ENCODE data around the gene SOX10.

The SOX10 gene

GRCh38 chr22:38016182-38017151 is 32.1 kb upstream of the SOX10 start:
- DNase-seq = no peak

GRCh38 chr22:38014083-38014482 is 29.7 kb upstream of the SOX10 start:
- no peak for DNase-seq

DNA sequence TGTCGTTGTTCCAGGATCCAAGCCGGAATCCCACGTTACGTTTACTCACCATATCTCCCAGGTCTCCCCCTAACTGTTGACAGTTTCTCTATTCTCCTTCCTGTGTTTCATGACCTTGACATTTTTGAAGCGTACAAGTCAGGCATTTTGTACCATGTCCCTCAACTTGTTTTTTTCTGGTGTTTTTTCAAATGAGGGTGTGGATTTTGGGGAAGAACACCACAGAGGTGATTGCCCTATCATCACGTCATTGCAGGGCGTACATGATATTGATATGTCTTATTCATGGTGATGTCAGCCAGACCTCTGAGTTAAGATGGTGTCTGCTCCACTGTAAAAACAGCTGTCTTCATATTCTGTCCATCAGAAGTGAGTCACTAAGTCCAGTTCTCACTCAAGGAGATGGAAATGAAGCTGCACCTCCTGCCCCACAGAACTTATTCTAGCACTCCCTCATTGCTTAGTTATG is 28.3 kb upstream of the SOX10 start:
- no peak for DNase-seq

DNA sequence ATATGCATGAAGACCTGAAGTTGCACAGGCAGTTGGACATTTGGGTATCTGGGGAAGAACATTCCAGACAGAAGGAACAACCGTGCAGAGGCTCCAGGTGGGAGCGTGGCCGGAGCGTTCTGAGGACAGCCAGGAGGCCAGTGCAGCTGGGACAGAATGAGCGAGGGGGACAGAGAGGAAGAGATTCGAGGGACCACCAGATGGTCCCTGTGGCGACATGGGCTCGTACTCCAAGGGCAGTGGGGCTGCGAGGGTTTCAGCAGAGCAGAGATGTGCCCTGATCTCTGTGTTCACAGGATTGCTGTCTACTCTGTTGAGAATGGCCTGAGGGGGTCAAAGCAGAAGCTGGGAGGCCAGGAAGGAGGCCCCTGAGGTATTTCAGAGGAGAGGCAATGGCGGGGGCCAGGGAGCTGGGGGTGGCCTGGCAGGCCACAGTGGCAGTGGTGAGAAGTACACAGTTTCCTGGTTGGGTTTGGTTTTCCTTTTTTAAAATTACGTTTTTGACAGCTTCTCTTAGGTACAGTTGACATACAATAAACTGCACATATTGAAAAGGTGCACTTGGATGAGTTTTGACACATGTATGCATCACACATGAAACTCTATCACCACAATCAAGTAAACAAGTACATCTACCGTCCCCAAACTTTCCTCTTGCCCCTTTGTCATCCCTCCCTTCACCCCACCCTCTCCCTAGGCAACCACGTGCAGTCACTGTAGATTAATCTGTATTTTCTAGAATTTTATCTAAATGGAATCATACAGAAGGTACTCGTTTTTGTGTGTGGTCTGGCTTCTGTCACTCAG is 24.8 kb upstream of the SOX10 start:
- DNase-seq = no peak

DNA sequence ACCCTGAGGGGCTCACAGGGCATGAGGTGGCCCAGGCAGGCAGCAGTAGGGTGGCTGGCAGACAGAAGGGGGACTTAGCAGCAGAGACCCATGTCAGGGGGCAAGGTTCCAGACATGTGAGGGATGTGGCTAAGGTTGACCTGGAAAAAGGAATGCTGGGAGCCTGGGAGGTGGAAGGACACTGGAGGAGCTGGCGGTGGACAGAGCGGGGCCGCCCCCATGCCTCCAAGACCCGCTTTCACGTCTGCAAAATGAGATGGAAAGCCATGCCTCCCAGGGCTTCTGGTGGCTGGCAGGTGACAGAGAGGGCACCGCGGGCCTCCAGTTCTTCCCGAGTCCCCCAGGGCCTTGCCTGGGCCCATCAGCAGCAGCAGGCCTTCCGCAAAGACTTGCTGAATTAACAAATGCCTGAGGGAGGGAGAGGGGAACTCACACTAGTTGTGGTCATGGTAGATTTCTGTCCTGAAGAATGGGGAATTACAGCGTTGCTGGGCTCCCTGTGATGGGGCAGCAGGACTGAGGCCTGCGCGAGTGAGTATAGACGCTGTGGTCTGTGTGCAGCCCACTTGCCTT is 23.1 kb upstream of the SOX10 start:
- DNase-seq = no peak

DNA sequence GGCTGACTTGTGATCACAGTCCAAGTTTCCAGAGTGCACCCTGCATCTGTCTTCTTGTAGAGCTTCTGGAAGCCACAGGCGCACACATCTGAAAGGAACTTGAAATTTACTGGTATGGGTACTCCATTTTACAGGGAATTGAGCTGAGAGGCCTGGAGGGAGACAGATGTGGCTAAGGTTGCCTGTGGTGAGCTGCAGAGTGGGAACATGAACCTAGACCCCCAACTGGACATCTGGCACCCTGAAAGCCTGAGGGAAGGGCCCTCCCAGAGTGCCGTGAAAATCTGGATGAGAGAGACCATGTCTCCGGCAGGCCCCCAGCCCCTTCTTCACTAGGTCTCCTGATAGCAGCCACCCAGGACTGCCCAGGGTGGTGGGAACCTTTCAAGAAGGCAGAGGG is 22.6 kb upstream of the SOX10 start:
- no peak for DNase-seq

GRCh38 chr22:38005943-38006342 is 21.6 kb upstream of the SOX10 start:
- DNase-seq = no peak

GRCh38 chr22:37999640-38000272 is 15.4 kb upstream of the SOX10 start:
- no peak for DNase-seq

DNA sequence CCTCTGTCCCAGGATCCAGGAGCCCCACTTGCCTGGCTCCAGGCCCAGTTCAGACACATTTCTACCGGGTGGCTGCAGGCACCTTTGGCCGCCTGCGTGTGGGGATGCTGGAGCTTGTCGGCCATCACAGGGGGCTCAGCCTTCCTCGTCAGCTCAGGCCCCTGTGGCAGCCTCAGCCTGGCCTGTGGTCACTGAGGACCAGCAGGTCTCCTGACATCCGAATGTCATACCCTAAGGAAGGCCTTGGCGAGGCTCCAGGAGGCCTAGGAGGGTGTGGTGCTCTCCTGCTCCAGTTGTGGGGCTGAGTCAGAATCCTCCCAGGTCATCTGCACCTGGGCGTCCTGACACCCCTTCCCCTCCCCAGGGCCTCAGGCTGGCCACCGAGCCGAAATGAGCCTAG is 14.9 kb upstream of the SOX10 start:
- no peak for DNase-seq

GRCh38 chr22:37998543-37998942 is 14.2 kb upstream of the SOX10 start:
- DNase-seq = no peak

DNA sequence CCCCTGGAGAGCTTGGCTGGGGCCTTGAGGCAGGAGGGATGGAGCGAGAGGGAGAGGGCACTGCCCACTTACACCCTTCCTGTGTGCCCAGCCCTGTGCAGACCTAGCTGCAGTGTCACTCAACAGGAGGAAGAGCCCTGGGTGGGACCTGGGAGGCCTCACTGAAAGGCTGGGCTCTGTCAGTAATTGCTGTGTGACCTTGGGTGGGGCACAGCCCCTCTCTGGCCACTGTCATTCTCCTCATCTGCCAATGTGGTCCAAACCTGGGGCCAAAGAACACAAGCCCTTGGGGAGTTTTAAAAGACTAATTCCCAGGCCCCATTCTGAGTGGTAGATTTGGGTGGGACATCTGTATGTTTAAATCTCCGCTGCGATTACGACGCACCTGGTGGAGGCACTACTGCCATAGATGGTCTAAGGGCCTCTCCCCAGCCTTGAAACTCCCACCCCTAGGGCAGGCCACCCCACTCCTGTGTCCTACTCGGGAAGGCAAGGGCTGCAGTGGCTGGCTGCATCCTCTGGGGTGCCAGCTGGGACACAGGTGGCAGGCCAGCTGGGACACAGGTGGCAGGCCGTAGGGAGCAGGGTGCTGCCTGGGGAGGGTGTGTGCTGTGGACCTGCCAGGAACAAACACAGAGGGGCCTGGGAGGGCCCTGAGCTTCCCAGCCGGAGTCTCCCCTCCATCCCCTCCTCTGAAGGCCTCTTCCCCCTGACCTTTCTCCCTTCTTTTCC is 12.3 kb upstream of the SOX10 start:
- no peak for DNase-seq

- DNase-seq = peak; percentile 15
Measured at GRCh38 chr22:37996079-37996478, 11.7 kb upstream of the SOX10 start.

GRCh38 chr22:37995460-37995859 is 11.1 kb upstream of the SOX10 start:
- DNase-seq = no peak

DNA sequence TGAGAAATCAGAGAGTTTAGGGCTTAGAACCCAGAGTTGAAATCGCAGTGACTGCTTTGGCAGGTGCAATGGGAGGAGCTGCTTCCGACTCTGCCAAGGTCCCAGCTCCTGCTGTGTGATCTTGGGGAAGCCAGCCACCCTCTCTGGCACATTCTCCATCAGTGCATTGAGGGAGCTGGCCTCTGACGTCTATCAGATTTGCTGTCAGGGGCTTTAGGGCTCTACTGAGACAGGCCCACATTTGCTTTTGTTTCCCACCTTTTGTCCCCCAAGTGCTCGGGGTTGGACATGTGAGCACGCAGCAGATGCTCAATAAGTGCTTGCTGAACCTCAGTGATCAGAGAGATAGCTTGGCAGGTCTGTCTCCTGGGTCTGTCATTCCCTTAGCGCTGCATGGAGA is 10.6 kb upstream of the SOX10 start:
- DNase-seq = no peak

DNA sequence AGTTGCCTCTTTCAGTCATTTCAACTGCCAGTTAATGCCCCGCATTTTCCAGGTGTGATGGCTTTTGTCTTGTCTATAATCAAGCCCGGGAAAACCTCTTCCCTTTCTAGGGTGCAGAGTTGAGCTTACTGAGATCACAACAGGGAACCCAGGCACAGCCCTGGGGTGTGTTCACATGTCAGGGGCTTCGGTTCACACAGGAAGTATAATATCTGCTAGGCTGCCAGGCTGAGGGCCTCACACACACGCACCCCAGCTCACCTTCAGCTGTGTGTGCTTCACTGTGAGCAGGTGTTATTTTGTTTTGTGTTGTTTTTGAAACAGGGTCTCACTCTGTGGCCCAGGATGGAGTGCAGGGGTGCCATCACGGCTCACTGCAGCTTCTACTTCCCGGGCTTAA is 9.7 kb upstream of the SOX10 start:
- DNase-seq = peak; percentile 49

GRCh38 chr22:37991731-37992442 is 7.5 kb upstream of the SOX10 start:
- DNase-seq = no peak

DNA sequence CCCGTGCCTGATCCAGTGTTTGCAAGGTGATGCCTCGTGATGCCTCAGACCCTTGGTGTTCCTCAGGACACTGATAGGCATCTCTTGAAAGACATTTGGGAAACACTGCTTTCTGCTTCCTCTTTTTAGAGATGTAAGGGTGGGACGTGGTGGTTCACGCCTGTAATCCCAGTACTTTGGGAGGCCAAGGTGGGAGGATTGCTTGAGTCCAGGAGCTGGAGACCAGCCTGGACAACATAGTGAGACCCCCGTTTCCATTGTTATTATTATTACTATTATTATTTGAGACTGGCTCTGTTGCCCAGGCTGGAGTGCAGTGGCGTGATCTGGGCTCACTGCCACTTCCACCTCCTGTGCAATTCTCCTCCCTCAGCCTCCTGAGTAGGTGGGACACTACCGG is 6.5 kb upstream of the SOX10 start:
- no peak for DNase-seq

GRCh38 chr22:37990301-37990700 is 5.9 kb upstream of the SOX10 start:
- no peak for DNase-seq

DNA sequence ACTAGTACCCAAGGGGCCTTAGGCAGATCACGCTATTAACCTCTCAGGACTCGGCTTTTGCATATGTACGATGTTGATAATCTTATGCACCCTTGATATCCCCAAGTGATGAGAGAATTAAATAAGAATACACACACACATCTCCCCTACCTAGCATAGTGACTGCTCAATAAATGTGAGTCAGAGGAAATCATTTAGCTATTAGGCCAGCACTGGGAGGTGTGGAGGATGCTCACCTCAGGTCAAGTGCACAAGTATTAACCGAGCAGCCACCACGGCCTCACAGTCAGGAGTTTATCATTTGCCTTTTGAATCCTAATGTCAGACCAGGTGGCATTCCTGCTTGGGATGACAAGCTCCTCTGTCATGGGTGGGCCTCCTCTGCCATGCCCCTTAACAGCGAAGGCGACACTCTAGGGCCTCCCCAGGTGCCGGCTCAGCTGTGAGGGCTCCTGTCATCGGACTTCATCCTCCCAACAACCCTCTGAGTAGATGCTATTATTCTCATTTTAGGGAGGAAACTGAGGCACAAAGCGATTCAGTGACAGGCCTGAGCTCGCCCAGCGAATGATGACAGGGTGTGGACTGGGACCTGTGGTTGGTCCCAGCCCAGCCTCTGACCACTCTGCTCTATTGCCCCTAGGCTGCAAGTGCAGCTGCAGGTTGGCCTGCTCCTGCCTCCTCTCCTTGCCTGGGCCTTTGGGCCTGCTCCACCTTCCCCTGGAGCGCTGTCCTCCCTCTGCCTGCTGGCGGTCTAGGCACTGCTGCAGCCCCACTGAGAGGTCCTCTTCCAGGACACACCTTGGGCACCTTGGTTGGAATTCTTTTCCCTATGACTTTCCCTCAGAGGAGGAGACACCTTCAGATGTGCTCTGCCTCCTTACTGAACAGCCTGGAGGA is 5.0 kb upstream of the SOX10 start:
- DNase-seq = no peak

DNA sequence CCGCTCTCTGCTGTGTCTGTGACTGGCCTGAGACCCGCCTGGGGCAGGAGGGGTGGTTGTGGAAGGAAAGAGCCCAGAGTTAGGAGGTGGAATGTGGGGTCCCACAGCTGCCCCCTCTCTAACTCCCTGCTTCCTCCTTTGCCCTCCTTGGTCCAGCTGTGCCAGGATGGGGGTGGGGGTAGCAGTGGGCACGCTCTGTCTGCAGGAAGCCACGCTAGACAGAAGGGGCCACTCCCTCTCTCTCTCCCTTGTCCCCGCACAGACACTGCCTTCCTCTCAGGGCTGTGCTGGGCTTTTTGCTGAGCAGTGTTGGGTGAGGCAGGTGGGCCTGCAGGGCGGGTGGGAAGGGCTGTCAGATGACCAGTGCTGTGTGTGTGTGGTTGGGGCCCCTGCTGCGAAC is 2.0 kb upstream of the SOX10 start:
- no peak for DNase-seq

All from CD4-positive, alpha-beta T cell treated with Interleukin-12 subunit alpha and Interleukin-12 subunit beta, for 1 hour (primary cell).